WTC11 (cell line): Measurements from ENCODE around the gene MAP1B.

Experiments
- CTCF ChIP-seq: fragments of 200-600 bp; IDR thresholded peaks from 2 replicates; pipeline ENCODE4 v1.8.0; 2022; ENCODE audit warnings: antibody characterized with exemption
- ZNF396 ChIP-seq: fragments of 250-450 bp; sonication (Bioruptor Pico); IDR thresholded peaks from 2 replicates; pipeline ENCODE4 v1.8.0; 2021; ENCODE audit warnings: mild to moderate bottlenecking, moderate library complexity, borderline replicate concordance

DNA sequence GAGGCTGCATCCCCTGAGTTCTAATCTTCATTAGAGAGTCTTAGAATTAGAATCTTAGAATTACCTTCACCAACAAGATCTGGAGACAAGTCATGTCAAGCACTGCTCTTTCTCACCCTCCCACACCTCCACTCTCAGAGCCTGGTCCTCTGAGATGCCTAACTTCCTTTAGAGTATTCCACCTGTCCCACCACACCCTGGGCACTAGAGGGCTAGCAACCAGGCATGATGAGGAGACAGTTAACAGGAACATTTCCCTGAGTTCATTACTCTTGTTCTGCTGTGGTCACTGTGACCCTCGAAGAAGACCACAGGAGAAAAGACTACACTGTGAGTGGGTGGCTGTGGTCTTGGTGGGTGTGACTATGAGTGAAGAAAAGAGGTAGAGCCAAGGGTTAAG is 25.2 kb upstream of the MAP1B start:
- TF ChIP-seq ZNF396, result no peak
- TF ChIP-seq CTCF, result no peak
